AG04449 (cell line): ENCODE data around the gene PATJ.

ENCODE experiments used
- CTCF ChIA-PET: fragments of 350-600 bp; formaldehyde crosslinking; extraction: SDS; loops from one replicate; lab custom pipeline; 2021; ENCODE audit warnings: antibody characterized with exemption; lab: Yijun Ruan, JAX
- POLR2A ChIA-PET: fragments of 400-600, 350-600 bp; formaldehyde crosslinking; extraction: SDS; loops from one replicate; lab custom pipeline; 2020; ENCODE audit warnings: antibody characterized with exemption, inconsistent platforms; lab: Yijun Ruan, JAX
- DNase-seq: peaks from one replicate; pipeline ENCODE4 v3.0.0-alpha.2; 2010; ENCODE audit warnings: low read depth, low spot score
- H3K4me3 ChIP-seq: 2 replicates; pipeline ENCODE4 v1.5.1; 2011; ENCODE audit warnings: low read depth, mild to moderate bottlenecking, control low read depth, low read length
- CTCF ChIP-seq: IDR thresholded peaks from one replicate; pipeline ENCODE4 v1.5.1; 2011; ENCODE audit warnings: mild to moderate bottlenecking, moderate library complexity, low read length, control low read depth, inconsistent platforms; ENCODE audit not compliant: insufficient read depth; ENCODE audit errors: missing control alignments

Gene PATJ

DNA sequence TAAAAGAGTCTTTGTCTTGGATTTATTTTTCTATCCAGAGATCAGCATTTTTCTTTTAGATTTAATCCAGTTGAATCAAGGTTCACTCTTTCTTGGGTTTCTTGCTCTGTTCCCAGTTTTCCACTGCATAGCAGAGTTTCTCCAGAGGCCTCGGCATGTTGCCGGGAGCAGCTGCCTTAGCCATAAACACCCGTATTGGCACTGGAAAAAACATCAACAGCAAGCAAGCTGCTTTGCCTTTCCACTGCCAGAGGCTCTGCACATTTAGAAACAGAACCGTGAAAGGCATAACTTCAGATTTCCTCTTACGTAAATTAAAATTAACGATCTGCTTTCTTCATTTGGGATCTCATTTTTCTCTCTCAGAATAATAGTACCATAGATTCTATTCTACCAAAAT lies 270.6 kb downstream of the PATJ start:
- no peak for DNase-seq
- POLR2A ChIA-PET, result no interaction called here
- CTCF ChIA-PET, result no interaction called here
- TF ChIP-seq CTCF, result no peak
- no peak overlapping the region for H3K4me3 ChIP-seq

DNA sequence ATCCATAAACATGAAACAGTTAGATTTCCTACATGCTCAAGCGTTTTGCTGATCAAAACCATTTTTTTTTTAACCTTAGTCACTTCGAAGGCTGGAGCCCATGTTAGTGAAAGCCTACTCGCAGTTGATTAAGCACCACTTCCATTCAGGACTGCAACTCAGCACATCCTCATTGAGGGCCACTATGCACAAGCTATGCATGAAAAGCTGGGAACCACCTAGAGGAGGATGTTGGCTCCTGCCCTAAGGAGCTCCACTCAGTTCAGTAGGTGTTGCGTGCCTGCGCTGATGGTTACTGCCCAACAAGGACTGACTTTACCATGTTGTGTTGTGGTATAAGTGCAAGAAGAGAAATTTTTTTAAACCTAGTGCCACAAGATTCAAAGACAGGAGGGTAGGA lies 271.0 kb downstream of the PATJ start:
- no peak overlapping the region for H3K4me3 ChIP-seq
- CTCF ChIA-PET, result no interaction called here
- TF ChIP-seq CTCF, result no peak
- no peak for DNase-seq
- POLR2A ChIA-PET, result no interaction called here

- DNase-seq, result no peak
- H3K4me3 ChIP-seq, result no peak overlapping the region
- CTCF ChIA-PET, result no interaction called here
- POLR2A ChIA-PET, result no interaction called here
- no peak for TF ChIP-seq CTCF
Observed at GRCh38 chr1:62022382-62022983, 280.2 kb downstream of the PATJ start.

DNA sequence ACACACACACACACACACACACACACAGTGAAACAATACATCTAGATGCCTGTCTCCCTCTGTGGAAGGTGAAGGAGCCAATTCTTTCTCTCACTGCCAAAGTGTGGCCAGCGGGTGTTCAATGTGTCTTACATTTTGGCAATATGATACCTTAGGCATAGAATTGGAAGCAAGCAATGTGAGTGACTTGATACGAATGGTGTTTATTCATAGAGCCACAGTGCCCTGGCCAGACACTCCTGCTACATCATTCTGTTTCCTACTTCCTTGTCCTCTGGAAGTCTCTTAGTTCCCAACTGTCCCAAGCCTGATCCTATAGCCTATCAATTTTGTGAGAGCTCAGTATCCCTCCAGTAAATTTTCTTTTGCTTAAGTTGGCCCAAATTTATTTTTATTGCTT lies 282.4 kb downstream of the PATJ start:
- TF ChIP-seq CTCF, result no peak
- no peak overlapping the region for H3K4me3 ChIP-seq
- ChIA-PET CTCF (no interaction called here), POLR2A (no interaction called here)
- DNase-seq, result no peak

GRCh38 chr1:62025154-62025553 lies 282.9 kb downstream of the PATJ start:
- ChIA-PET CTCF (no interaction called here), POLR2A (no interaction called here)
- H3K4me3 ChIP-seq, result no peak overlapping the region
- TF ChIP-seq CTCF, result no peak
- no peak for DNase-seq

DNA sequence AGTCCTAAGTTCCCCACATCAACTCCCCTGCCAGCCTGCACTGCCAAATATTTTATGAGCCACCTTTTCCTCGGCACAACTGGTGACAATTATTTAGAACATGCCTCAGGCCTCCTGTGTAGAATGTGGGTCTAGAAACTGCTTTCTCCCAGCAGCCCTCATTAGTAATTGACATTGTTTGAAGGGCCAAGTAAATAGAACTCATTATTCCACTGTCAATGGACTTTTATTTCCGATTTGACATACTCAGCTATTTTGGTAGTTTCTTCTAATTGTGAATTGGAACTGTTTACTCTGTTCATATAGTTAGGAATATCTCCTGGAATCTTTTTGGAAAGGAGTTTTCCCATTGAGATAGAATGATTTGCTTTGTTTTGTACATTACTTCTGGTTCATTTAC lies 283.6 kb downstream of the PATJ start:
- CTCF ChIA-PET, result no interaction called here
- H3K4me3 ChIP-seq, result no peak overlapping the region
- TF ChIP-seq CTCF, result no peak
- no peak for DNase-seq
- POLR2A ChIA-PET, result no interaction called here
